GM21619 (cell line): ENCODE data around the gene CHRNA7.
"Not testable (repeated sequence)": the region's sequence is repeated elsewhere in the genome, so short reads cannot be mapped to it uniquely, and the experiment has no call there.

Experiments used
- ATAC-seq: cut with Tn5 transposase; IDR thresholded peaks from one replicate; pipeline ENCODE4 v1.9.1; 2021; ENCODE audit not compliant: unreplicated experiment

CHRNA7 gene

GRCh38 chr15:32166270-32166669, 136.0 kb downstream of the CHRNA7 start:
- not testable (repeated sequence) for ATAC-seq

- not testable (repeated sequence) for ATAC-seq
Observed at GRCh38 chr15:32167913-32168312, 137.6 kb downstream of the CHRNA7 start.

- not testable (repeated sequence) for ATAC-seq
Observed at GRCh38 chr15:32180579-32180978, 150.3 kb downstream of the CHRNA7 start.

- not testable (repeated sequence) for ATAC-seq
Observed at GRCh38 chr15:32193780-32194179, 163.5 kb downstream of the CHRNA7 start.

GRCh38 chr15:32196206-32196605, 165.9 kb downstream of the CHRNA7 start:
- ATAC-seq: not testable (repeated sequence)

GRCh38 chr15:32198938-32199337, 168.6 kb downstream of the CHRNA7 start:
- not testable (repeated sequence) for ATAC-seq

- not testable (repeated sequence) for ATAC-seq
Observed at GRCh38 chr15:32209081-32209480, 178.8 kb downstream of the CHRNA7 start.

- no peak for ATAC-seq
Observed at GRCh38 chr15:32218666-32219065, 188.4 kb downstream of the CHRNA7 start.
